ENCODE measurements around the gene LEUTX.
"Not testable (repeated sequence)": the region's sequence is repeated elsewhere in the genome, so short reads cannot be mapped to it uniquely, and the experiment has no call there.

Gene LEUTX

DNA sequence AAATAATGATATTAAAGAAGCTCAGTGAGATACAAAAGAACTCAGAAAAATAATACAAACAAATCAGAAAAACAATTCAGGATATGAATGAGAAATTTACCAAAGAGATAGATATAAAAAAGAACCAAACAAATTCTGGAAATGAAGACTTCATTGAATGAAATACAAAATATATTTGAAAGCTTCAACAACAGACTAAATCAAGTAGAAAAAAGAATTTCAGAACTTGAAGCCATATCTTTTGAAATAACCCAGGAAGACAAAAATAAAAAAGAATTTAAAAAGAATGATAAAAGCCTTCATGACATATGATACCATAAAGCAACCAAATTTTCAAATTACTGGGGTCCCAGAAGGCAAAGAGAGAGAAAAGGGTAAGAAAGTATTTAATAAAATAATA, 9.6 kb downstream of the LEUTX start:
- no peak for DNase-seq

- DNase-seq: peak; percentile 83
Observed at GRCh38 chr19:39792999-39793546, 14.4 kb downstream of the LEUTX start.

- no peak for DNase-seq
Observed at GRCh38 chr19:39795001-39795400, 16.3 kb downstream of the LEUTX start.

GRCh38 chr19:39796000-39796498, 17.4 kb downstream of the LEUTX start:
- DNase-seq: no peak

DNA sequence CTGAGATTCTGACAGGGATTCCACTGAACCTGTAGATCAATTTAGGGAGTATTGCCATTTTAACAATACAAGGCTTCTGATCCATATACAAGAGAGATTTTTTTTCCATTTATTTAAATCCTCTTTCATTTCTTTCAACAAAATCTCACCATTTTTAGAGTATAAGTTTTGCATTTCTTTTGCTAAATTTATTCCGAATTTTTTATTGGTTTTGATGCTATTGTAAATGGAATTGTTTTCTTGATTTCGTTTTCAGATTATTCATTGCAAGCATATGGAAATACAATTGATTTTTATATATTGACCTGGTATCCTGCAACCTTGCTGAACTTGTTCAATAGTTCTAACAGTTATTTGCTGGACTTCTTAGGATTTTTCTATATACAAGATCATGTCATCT, 18.4 kb downstream of the LEUTX start:
- DNase-seq: no peak

GRCh38 chr19:39802958-39803357, 24.3 kb downstream of the LEUTX start:
- no peak for DNase-seq

GRCh38 chr19:39805104-39805503, 26.4 kb downstream of the LEUTX start:
- DNase-seq: peak; percentile 15

DNA sequence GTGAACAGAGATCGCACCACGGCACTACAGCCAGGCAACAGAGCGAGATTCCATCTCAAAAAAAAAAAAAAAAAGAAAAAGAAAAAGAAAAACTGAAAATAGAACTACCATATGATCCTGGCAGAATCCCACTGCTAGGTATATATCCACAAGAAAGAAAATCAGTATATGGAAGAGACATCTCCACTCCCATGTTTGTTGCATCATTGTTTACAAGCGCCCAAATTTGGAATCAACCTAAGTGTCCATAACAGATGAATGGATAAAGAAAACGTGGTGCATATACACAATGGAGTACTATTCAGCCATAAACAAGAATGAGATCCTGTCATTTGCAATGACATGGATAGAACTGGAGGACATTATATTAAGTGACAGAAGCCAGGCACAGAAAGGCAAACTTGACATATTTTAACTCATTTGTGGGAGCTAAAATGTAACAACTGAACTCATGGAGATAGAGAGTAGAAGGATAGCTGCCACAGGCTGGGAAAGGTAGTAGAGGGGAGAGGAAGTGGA, 29.3 kb downstream of the LEUTX start:
- DNase-seq: no peak

GRCh38 chr19:39808688-39809087, 30.0 kb downstream of the LEUTX start:
- not testable (repeated sequence) for DNase-seq

DNA sequence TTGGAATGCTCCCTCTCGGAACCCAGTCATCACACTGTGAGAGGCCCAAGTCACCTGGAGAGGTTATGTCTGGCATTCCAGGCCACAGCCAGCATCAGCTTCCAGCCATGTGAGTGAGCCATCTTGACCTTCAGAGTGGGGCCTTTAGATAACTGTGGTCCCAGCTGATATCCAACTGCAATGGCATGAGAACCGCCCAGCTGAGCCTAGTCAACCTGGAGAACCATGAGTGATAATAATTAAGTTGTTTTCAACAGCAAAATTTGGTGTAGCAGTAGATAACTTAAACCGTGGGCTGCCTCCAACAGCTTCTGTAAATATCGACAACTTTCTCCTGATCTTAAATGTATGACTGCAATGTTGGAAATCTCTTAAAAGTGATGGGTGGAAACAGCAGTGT, 30.7 kb downstream of the LEUTX start:
- DNase-seq: no peak

DNA sequence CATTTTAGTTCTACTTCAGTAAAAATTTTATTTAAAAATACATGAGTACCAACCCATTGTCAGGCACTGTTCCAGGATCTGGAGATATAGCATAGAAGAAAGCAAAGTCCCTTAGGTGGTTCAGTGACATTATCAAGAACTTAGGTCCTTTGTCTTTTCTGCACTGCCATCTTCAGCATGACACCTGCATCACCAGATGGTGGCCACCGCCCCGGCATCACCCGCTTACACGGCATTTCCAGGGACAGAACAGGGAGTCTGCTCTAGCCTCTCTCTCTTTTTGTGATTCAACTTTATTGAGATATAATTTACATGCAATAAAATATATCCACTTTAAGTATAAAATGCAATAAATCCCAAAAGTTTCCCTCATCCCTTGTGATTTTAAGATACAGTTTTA, 31.8 kb downstream of the LEUTX start:
- DNase-seq: no peak

- no peak for DNase-seq
Observed at GRCh38 chr19:39811064-39811463, 32.4 kb downstream of the LEUTX start.

GRCh38 chr19:39813264-39813993, 34.8 kb downstream of the LEUTX start:
- no peak for DNase-seq

DNA sequence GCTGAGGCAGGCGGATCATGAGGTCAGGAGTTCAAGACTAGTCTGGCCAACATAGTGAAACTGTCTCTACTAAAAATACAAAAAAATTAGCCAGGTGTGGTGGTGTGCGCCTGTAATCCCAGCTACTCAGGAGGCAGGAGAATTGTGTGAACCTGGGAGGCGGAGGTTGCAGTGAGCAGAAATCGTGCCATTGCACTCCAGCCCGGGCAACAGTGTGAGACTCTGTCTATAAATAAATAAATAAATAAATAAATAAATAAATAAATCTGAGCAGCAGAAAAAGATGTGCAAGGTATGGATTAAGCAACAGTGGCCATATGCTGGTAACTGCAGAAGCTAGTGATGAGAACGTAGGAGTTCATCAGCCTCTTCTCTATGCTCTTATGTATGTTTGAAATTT, 35.5 kb downstream of the LEUTX start:
- DNase-seq: not testable (repeated sequence)

DNA sequence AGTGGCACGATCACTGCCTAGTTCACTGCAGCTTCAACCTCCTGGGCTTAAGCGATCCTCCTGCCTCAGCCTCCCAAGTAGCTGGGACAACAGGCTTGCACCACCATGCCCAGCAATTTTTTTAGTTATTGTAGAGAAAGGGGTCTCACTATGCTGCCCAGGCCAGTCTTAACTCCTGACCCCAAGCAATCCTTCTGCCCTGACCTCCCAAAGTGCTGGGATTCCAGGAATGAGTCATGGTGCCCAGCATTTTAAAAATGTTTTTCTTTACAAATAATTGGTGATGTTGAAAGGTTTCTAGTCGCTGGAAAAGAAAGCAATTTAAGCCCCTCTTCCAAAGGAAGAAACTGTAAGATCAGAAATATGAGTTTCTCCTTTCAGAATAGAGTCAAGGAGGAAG, 35.9 kb downstream of the LEUTX start:
- peak; percentile 35 for DNase-seq

DNA sequence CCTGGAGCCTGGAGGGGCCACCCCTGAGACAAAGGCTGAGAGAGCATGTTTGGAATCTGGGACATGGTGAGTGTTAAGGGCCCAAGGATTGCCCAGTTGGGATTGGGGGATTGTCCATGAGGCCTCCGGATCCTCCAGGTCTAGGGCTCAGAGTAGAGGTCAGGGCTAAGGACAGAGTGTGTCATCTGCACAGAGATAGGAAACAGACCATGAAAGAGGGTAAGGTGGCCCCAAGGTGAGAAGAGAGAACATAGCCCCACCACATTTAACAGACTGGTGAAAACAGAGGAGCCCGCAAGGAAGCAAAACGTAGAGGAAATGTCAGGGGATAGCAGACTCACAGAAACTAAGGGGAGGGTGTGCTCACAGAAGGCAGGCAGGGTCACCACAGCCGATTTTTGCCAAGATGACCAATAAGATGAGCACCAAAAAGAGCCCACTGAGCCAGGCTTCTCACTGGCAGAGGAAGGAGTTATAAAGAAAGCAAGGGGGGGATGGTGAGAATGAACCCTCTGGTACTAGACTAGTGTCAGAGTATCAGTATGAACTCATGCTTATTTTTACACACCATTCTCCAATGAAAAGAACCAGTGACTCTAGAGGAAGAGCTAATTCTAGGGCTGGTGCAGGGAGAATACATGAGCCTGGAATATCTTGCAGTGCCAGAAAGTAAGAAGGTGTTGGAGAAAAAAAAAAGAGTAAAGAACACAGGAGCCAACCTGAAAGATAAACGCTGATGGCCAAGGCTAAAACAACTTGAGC, 37.8 kb downstream of the LEUTX start:
- DNase-seq: no peak

DNA sequence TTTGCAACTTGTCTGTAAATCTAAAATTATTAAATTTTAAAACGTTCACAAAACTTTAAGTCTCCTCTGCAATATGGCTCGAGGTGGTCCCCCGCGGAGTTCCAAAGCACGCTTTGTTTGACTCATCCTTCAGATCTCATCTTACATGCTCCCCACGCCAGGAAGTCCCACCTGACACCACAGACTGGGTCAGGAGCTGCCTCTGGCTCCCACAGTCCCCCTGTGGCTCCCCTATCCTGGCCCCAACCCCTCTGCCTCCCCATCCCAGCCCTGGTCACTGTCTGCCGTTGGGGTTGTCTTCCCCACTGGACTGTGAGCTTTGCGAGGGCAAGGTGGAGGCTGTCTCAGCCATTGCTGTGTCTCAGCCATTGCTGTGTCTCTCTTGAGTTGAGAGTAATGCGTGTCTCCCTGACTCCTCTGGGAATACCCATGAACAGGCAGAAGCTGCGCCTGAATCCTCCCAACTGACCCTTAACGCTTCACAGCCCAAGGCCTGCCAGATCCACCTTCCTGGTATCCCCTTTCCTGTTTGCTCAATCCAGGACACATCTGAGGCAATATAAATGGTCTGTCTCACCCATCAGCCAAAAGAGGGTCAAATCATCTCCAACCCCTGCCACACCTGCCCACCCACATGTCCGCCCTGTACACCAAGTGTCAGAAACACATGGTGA, 39.4 kb downstream of the LEUTX start:
- DNase-seq: no peak

- no peak for DNase-seq
Observed at GRCh38 chr19:39818626-39819097, 40.0 kb downstream of the LEUTX start.

DNA sequence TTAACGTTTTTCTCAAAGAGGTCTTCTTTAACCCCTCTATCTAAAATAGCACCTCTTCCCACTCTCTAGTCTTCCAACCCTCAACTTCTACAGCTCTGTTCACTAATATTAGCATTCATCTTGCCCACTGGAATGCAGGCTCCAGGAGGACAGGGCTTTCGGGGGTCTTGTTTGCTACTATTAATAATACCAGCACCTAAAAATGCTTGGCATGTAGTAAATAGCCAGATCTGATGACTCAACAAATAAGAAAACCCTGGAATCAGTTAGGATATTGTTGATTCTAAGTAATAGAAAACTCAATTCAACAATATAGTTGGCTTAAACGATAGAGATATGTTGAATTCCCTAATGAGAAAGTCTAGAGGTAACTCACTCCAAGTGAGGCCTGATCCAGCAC, 41.1 kb downstream of the LEUTX start:
- DNase-seq: no peak

DNA sequence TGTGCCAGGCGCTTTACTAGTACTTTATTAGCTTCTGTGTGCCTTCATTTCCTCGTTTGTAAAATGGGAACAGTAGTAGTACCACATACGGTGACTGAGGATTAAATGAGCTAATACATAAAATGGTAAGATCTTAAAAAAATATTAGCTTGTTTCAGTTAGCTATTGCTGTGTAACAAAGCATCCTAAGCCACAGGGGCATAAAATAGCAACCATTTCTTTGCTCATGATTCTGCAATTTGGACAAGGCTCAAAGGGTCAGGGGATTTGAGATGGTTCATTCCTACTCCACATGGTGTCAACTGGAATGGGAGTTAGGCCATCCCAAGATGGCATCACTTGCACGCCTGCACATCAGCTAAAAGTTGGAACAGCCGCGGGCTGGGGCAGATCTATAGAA, 42.0 kb downstream of the LEUTX start:
- DNase-seq: no peak

GRCh38 chr19:39823686-39824085, 45.0 kb downstream of the LEUTX start:
- DNase-seq: no peak
